Trophoblast cell (in vitro differentiated cells and primary cell): Measurements from ENCODE around the gene LCP2.
A peak's percentile ranks its signal among the peaks of the same experiment; 100 is the strongest.

Experiments used
- DNase-seq, 2 donors: peaks; one replicate each; pipeline ENCODE4 v3.0.0-alpha.2; 2016
- H2AFZ ChIP-seq: 2 replicates; pipeline ENCODE4 v1.6.1; 2013; ENCODE audit warnings: low read length, moderate library complexity, mild to moderate bottlenecking; ENCODE audit not compliant: insufficient read depth, poor library complexity
- H2AK5ac ChIP-seq: 2 replicates; pipeline ENCODE4 v1.6.1; 2013; ENCODE audit warnings: mild to moderate bottlenecking, low read length
- H2BK120ac ChIP-seq: 2 replicates; pipeline ENCODE4 v1.6.1; 2013; ENCODE audit warnings: low read length, mild to moderate bottlenecking, moderate library complexity; ENCODE audit not compliant: insufficient read depth, poor library complexity
- H2BK12ac ChIP-seq: 2 replicates; pipeline ENCODE4 v1.6.1; 2013; ENCODE audit warnings: mild to moderate bottlenecking, low read length, moderate library complexity
- H2BK5ac ChIP-seq: 2 replicates; pipeline ENCODE4 v1.6.1; 2013; ENCODE audit warnings: low read length, low read depth, moderate library complexity, mild to moderate bottlenecking; ENCODE audit not compliant: poor library complexity
- H3K14ac ChIP-seq: 2 replicates; pipeline ENCODE4 v1.6.1; 2013; ENCODE audit warnings: mild to moderate bottlenecking, low read length
- H3K18ac ChIP-seq: 2 replicates; pipeline ENCODE4 v1.6.1; 2013; ENCODE audit warnings: mild to moderate bottlenecking, low read length
- H3K23ac ChIP-seq: 2 replicates; pipeline ENCODE4 v1.6.1; 2013; ENCODE audit warnings: low read length
- H3K27ac ChIP-seq: 2 replicates; pipeline ENCODE4 v1.5.1; 2013; ENCODE audit warnings: low read depth, mild to moderate bottlenecking, inconsistent platforms, low read length, moderate library complexity
- H3K27me3 ChIP-seq: 2 replicates; pipeline ENCODE4 v1.6.1; 2013; ENCODE audit warnings: inconsistent platforms, mild to moderate bottlenecking, low read length, moderate library complexity; ENCODE audit not compliant: insufficient read depth
- H3K36me3 ChIP-seq, 2 experiments: 1 replicate in 1 of 2; 2 replicates in 1 of 2; pipeline ENCODE4 v1.6.1; 2013; ENCODE audit warnings: low read length in 2 of 2, mild to moderate bottlenecking in 2 of 2, moderate library complexity in 1 of 2; ENCODE audit not compliant: insufficient read depth in 2 of 2, control insufficient read depth in 1 of 2
- H3K4ac ChIP-seq: 2 replicates; pipeline ENCODE4 v1.6.1; 2013; ENCODE audit warnings: low read depth, mild to moderate bottlenecking, low read length, moderate library complexity
- H3K4me1 ChIP-seq, 2 experiments: 1 replicate in 1 of 2; 2 replicates in 1 of 2; pipeline ENCODE4 v1.6.1; 2013; ENCODE audit warnings: low read length in 2 of 2, mild to moderate bottlenecking in 2 of 2, moderate library complexity in 1 of 2; ENCODE audit not compliant: insufficient read depth in 2 of 2, control insufficient read depth in 1 of 2
- H3K4me2 ChIP-seq: 2 replicates; pipeline ENCODE4 v1.6.1; 2013; ENCODE audit warnings: inconsistent platforms, mild to moderate bottlenecking, low read length, moderate library complexity
- H3K4me3 ChIP-seq: 2 replicates; pipeline ENCODE4 v1.5.1; 2013; ENCODE audit warnings: mild to moderate bottlenecking, low read depth, low read length, inconsistent platforms
- H3K79me1 ChIP-seq: one replicate; pipeline ENCODE4 v1.6.1; 2013; ENCODE audit warnings: low read length
- H3K79me2 ChIP-seq: 2 replicates; pipeline ENCODE4 v1.6.1; 2013; ENCODE audit warnings: low read length, mild to moderate bottlenecking; ENCODE audit not compliant: control insufficient read depth, insufficient read depth, poor library complexity
- H3K9ac ChIP-seq: 2 replicates; pipeline ENCODE4 v1.6.1; 2013; ENCODE audit warnings: mild to moderate bottlenecking, low read length
- H3K9me3 ChIP-seq: 2 replicates; pipeline ENCODE4 v1.6.1; 2013; ENCODE audit warnings: low read depth, mild to moderate bottlenecking, control low read depth, inconsistent platforms, low read length; ENCODE audit not compliant: insufficient read depth
- H4K12ac ChIP-seq: 2 replicates; pipeline ENCODE4 v1.6.1; 2013; ENCODE audit warnings: low read depth, mild to moderate bottlenecking, low read length, moderate library complexity
- H4K8ac ChIP-seq: 2 replicates; pipeline ENCODE4 v1.6.1; 2013; ENCODE audit warnings: low read depth, mild to moderate bottlenecking, low read length, moderate library complexity
- H4K91ac ChIP-seq: one replicate; pipeline ENCODE4 v1.6.1; 2013; ENCODE audit warnings: low read depth, mild to moderate bottlenecking, low read length, moderate library complexity
- WGBS: extraction: QIAGEN DNeasy Blood & Tissue Kit; methylation state at CpG from one replicate; pipeline ENCODE4 v1.1.7; 2013; ENCODE audit warnings: missing lambda C conversion rate; ENCODE audit not compliant: insufficient read length, insufficient coverage; ENCODE audit errors: extremely low coverage; 5-methylcytosine and 5-hydroxymethylcytosine counted together

Gene LCP2

DNA sequence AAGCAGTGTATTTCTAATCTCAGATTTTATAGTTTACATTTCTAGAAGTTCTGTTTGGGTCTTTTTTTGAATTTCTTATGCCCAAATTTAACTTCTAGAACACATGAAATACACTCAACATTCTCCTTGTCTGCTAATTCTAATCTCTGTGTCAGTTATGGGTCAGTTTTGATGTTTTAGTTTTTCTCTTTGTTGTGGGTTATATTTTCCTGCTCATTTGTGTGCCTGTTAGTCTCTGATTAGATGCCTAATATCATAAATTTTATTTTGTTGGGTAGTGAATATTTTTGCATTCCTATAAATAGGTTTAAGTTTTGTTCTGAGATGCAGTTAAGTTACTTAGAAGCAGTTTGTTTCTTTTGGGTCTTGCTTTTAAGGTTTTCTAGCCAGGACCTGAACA, 12.4 kb downstream of the LCP2 start:
- no peaks in the 10 kb centered on the region for H3K79me1 ChIP-seq
- H3K18ac ChIP-seq: no peak overlapping the region
- H3K27me3 ChIP-seq: peaks cover 2% of the 10 kb centered on the region
- H2BK5ac ChIP-seq: no peak overlapping the region
- no peaks in the 10 kb centered on the region for H3K79me2 ChIP-seq
- H3K4me2 ChIP-seq: no peak overlapping the region
- H2BK120ac ChIP-seq: no peak overlapping the region
- H3K4me3 ChIP-seq: no peak overlapping the region
- no peak overlapping the region for H2BK12ac ChIP-seq
- H3K9me3 ChIP-seq: peaks cover 12% of the 10 kb centered on the region
- no peak overlapping the region for H4K91ac ChIP-seq
- H3K27ac ChIP-seq: no peak overlapping the region
- no peak overlapping the region for H3K14ac ChIP-seq
- H3K4me1 ChIP-seq: peaks cover under 1 to 2% of the 10 kb centered on the region in 2 experiments
- H4K8ac ChIP-seq: no peak overlapping the region
- DNase-seq: no peak
- H3K23ac ChIP-seq: no peak overlapping the region
- H4K12ac ChIP-seq: no peak overlapping the region
- H3K4ac ChIP-seq: no peak overlapping the region
- no peaks in the 10 kb centered on the region for H3K36me3 ChIP-seq
- no peak overlapping the region for H3K9ac ChIP-seq
- no peak overlapping the region for H2AFZ ChIP-seq
- H2AK5ac ChIP-seq: no peak overlapping the region

DNA sequence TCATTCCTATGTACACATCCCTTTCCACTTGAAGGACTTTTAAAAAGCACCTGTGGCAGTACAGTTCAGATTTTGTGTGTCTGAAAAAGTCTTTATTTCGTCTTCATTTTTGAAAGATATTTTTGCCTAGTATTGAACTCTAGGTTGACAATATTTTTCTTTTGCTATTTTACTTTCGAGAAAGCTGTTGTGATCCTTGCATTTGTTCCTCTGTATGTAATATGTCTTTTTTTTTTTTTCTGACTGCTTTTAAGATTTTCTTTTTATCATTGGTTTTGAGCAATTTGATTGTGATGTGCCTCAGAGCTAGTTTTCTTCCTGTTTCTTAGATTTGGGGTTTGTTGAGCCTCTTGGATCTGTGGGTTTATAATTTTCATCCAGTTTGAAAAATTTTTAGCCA, 13.3 kb downstream of the LCP2 start:
- no peak overlapping the region for H4K8ac ChIP-seq
- H3K23ac ChIP-seq: no peak overlapping the region
- H3K9ac ChIP-seq: no peak overlapping the region
- H3K36me3 ChIP-seq: no peaks in the 10 kb centered on the region
- H2BK5ac ChIP-seq: no peak overlapping the region
- peaks cover 2% of the 10 kb centered on the region for H3K79me1 ChIP-seq
- no peak overlapping the region for H3K14ac ChIP-seq
- H2BK12ac ChIP-seq: no peak overlapping the region
- H3K4me3 ChIP-seq: no peak overlapping the region
- DNase-seq: no peak
- no peak overlapping the region for H2AK5ac ChIP-seq
- H3K4ac ChIP-seq: no peak overlapping the region
- H3K18ac ChIP-seq: no peak overlapping the region
- no peak overlapping the region for H2AFZ ChIP-seq
- H3K4me1 ChIP-seq: peaks cover 5 to 6% of the 10 kb centered on the region in 2 experiments
- H3K27ac ChIP-seq: no peak overlapping the region
- no peak overlapping the region for H2BK120ac ChIP-seq
- H4K12ac ChIP-seq: no peak overlapping the region
- H3K4me2 ChIP-seq: no peak overlapping the region
- peaks cover 6% of the 10 kb centered on the region for H3K9me3 ChIP-seq
- H3K27me3 ChIP-seq: peaks cover 2% of the 10 kb centered on the region
- no CpG with 5 or more reads among the region's 2 CpGs for WGBS
- no peak overlapping the region for H4K91ac ChIP-seq
- no peaks in the 10 kb centered on the region for H3K79me2 ChIP-seq

DNA sequence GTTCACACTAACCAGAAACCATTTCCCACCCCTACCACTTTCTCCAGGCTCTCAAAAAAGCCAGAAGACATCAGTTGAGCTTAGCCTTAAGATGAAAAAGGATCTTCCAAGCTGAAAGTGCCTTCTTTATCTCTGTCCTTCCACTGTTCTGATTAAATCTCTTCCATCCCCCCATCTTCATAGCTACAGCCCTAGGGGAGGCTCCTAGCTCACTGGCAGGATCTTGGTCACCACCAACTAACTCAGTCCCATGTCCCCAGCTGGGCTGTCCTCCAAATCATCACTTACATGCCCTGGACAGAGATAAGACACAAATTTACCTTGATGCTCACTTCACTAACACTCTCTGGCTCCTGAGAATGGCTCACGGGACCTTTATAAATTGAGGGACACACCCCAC, 14.3 kb downstream of the LCP2 start:
- Histone ChIP-seq H4K8ac (no peak overlapping the region), H2AK5ac (no peak overlapping the region), H2BK5ac (no peak overlapping the region), H3K14ac (no peak overlapping the region), H3K23ac (no peak overlapping the region), H3K9me3 (peaks cover 5% of the 10 kb centered on the region), H3K27me3 (peaks cover 2% of the 10 kb centered on the region), H2BK120ac (no peak overlapping the region), H4K91ac (no peak overlapping the region), H3K27ac (no peak overlapping the region), H3K9ac (no peak overlapping the region), H3K4me3 (no peak overlapping the region), H3K18ac (no peak overlapping the region), H3K36me3 (no peaks in the 10 kb centered on the region), H3K4me2 (no peak overlapping the region), H3K79me1 (peaks cover 2% of the 10 kb centered on the region), H3K79me2 (no peaks in the 10 kb centered on the region), H3K4ac (no peak overlapping the region), H3K4me1 (peaks cover 8 to 14% of the 10 kb centered on the region in 2 experiments), H2AFZ (no peak overlapping the region), H2BK12ac (no peak overlapping the region), H4K12ac (no peak overlapping the region)
- DNase-seq: no peak
- WGBS: no CpG with 5 or more reads among the region's 1 CpG

DNA sequence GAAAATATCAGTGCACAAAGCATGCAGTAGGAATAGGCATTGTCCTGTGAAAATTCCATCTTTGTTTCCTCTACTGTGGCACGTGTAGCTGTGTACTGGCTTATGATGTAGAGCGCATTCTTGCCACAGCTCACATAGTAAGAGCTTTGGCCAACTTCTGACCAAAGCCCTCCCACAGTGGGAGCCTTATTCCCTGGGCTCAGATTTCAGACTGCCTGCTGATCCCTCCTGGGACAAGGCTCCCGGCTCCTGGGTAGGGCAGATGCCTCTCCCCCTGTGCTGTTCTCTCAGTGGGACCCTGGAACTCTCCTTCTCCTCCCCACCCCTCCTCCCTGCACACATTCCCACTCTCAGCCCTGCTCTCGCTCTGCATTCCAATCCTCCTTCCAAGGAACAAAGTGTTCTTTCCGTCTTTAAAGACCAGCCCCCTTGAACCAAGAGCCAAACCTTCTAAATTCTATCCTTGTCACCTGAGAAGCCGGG, 17.5 kb downstream of the LCP2 start:
- Histone ChIP-seq H3K9ac (no peak overlapping the region), H3K36me3 (no peaks in the 10 kb centered on the region), H2AFZ (no peak overlapping the region), H3K4me1 (peaks cover 8 to 14% of the 10 kb centered on the region in 2 experiments), H3K18ac (no peak overlapping the region), H3K27ac (no peak overlapping the region), H4K91ac (peak overlapping the region; percentile 27), H3K79me2 (no peaks in the 10 kb centered on the region), H4K8ac (peak overlapping the region; percentile 13), H3K14ac (no peak overlapping the region), H2BK12ac (no peak overlapping the region), H4K12ac (no peak overlapping the region), H2BK5ac (no peak overlapping the region), H2BK120ac (no peak overlapping the region), H2AK5ac (no peak overlapping the region), H3K79me1 (peaks cover 2% of the 10 kb centered on the region), H3K4ac (no peak overlapping the region), H3K4me2 (no peak overlapping the region), H3K4me3 (no peak overlapping the region), H3K9me3 (peaks cover 4% of the 10 kb centered on the region), H3K23ac (no peak overlapping the region), H3K27me3 (peaks cover 2% of the 10 kb centered on the region)
- no peak for DNase-seq
- WGBS: no CpG with 5 or more reads among the region's 6 CpGs
